Measurements from ENCODE around the gene CYYR1.

DNA sequence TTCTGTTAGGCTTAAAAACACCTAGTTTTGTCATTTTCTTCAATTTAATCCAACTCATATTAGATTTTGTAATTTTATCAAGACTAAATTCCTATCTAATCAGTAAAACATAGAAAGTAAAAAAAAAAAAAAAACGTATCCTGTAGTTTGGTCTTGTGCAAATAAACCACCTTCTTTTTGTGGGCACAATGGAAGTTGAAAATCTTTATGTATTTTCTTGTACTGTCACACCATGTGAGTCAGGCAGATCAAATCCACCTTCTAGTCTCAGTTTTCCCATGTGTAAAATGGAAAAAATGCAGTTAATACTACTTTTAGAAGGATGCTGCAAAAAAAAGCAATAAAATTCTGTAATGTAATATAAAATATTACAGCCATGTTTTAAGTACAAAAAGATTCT lies 129.8 kb downstream of the CYYR1 start:
- no peak for TF ChIP-seq CTCF (conservative IDR thresholded peaks at IDR 0.05; ENCODE audit: low read depth, low read length)
- TF ChIP-seq EZH2phosphoT487 (IDR thresholded peaks at IDR 0.05; ENCODE audit: borderline replicate concordance, low read length) = no peak
- TF ChIP-seq EZH2 (IDR thresholded peaks at IDR 0.05; ENCODE audit: low read length, unreplicated experiment) = no peak
